Stimulated activated CD4-positive, alpha-beta T cell treated with anti-CD3 and anti-CD28 coated beads, Interleukin-15, amount 100 ng/mL, for 48 hours (primary cell): Measurements from ENCODE around the gene MYO1E.

Experiments
- DNase-seq, 2 donors: peaks; one replicate each; pipeline ENCODE4 v3.0.0-alpha.2; 2020; ENCODE audit warnings: low read depth in 2 of 2

MYO1E gene

GRCh38 chr15:59196416-59196815 is 176.3 kb downstream of the MYO1E start:
- DNase-seq, result no peak

DNA sequence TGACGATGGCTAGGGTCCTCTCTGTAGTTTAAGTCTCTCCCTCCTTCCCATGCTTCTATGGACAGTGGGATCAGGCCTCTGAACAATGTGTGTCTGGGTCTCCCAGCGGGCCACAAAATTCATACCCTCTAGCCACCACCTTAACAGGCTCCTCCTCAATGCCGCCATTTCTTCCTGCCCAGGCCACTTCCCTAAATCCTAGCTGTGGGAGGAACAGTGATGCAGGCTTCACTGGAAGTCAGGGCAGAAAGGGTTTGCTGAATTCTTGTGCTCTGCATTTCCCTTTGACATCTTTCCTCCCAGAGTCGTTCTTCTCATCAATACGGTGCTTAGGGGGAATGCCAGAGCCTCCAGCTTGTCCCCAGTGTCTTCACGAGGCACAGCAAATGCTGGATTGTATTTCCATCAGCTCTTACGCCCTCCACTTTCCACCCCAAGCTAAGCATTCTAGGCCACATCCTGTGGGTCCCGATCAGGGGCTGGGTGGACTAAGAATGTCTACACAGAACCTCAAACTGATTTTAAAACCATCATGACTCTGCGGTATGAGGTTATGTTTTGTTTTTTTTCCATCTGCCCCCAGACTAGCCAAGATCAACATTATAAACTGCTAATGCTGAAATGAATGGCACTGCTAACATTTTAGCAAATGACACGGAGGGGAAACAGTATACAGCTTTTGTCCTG is 177.9 kb downstream of the MYO1E start:
- no peak for DNase-seq

GRCh38 chr15:59191855-59192237 is 180.8 kb downstream of the MYO1E start:
- DNase-seq, result no peak

- no peak for DNase-seq
Measured at GRCh38 chr15:59190291-59190690, 182.4 kb downstream of the MYO1E start.

- DNase-seq, result no peak
Measured at GRCh38 chr15:59189241-59189640, 183.4 kb downstream of the MYO1E start.

GRCh38 chr15:59186501-59186900 is 186.2 kb downstream of the MYO1E start:
- DNase-seq, result no peak

DNA sequence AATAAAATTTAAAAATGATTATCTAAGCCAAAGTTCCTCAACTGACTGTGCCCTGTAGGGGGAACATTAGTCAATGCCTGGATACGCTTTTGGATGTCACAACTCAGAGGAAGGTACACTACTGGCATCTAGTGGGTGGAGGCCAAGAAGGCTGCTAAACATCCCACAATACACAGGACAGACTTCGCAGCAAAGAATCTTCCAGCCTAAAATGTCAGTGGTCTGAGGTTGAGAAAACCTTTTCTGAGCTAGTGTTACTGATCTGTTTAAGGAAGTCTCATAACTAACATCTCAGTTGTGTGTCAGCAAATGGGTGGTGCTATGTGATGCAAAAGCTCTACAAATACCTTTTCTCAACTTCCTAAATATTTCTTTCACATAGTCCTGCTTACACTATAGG is 186.9 kb downstream of the MYO1E start:
- no peak for DNase-seq

GRCh38 chr15:59180945-59181600 is 191.6 kb downstream of the MYO1E start:
- no peak for DNase-seq

GRCh38 chr15:59179717-59180116 is 193.0 kb downstream of the MYO1E start:
- no peak for DNase-seq

DNA sequence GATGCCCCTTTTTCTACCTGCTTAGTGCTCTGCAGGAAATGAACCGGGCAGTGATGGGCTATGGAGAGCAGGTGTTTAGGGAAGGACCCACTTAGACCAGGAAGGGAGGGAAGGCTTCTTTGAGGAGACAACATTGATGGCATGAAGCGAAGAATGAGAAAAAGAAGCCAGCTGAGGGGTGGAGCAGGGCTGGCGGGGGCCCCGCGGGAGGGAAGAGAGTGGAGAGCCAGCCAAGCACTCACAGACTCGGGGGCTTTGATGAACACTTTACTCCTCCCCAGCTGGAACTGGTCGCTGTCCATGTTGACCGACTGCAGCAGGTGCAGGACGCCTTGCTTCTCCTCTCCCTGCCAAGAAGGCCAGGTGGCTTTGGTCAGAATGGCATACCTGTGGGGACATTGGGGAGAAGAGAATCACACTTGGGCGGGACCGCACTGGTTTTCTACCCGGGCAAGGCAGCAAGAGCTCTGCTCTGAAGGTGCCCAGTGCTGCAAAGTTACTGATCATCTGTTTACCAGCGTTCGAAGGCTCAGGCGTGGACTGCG is 194.4 kb downstream of the MYO1E start:
- DNase-seq, result no peak

GRCh38 chr15:59177317-59177660 is 195.4 kb downstream of the MYO1E start:
- DNase-seq, result no peak

GRCh38 chr15:59176653-59177316 is 195.9 kb downstream of the MYO1E start:
- DNase-seq, result no peak

DNA sequence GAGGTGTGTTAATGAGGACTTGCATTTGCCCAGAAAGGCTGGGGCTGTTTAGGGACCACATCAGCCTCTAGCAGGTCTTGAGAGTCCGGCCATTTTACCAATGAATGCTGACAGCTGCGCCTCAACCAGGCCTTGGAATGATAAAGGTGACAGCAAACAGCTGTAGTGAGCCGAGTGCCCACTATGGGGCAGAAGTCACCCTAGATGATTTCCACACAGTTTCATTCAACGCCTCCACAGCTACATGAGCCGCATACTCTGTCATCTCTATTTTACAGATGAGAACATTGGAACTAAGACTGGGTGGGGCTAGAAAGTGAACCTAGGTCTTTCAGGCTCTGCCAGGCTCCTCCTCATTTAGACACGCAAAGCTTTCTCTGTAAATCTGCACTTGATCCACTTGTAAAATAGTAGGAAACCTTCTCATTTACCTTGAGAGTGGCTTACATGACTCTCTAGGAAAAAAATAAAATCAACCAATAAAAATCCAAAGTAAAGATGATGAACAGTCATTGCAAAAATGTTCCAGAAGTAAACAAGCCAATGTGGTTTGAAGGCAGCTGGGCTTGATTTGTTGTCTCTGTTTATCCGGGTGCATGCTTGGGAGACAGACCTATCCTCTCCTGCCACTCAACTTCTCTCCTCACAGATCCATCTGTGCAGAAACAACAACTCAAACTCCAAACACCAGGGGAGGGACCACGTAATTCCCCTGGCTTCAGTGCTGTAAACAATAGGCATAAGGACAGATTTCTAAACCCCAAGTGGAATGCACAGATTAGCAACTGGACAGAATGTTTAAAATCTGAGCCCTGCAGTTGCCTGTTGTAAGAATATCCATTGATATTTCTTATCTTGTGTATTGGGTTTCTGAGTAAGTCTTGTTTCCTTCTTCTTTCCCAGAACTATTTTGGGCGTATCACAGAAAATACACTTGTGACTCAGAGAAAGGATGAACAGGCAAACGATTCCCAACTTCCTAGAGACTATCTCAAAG is 197.5 kb downstream of the MYO1E start:
- peak; percentile 8 to 36 for DNase-seq

GRCh38 chr15:59174151-59174834 is 198.4 kb downstream of the MYO1E start:
- no peak for DNase-seq

DNA sequence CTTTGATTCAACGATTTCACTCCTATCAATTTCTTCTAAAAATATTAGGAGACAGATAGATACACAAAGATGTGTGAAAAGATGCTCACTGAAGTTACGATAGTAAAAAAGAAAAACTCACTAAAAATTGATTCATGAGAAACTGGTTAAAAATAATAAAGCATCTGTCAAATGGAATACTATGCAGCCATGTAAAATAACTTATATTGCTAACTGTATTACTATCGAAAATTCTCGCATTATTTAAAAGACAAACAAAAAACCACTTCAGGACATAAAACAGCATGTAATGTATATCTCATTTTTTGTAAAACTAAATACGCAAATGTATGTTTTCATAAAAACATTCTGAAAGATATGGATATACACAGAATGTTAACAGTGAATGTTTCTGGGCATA is 199.5 kb downstream of the MYO1E start:
- no peak for DNase-seq

DNA sequence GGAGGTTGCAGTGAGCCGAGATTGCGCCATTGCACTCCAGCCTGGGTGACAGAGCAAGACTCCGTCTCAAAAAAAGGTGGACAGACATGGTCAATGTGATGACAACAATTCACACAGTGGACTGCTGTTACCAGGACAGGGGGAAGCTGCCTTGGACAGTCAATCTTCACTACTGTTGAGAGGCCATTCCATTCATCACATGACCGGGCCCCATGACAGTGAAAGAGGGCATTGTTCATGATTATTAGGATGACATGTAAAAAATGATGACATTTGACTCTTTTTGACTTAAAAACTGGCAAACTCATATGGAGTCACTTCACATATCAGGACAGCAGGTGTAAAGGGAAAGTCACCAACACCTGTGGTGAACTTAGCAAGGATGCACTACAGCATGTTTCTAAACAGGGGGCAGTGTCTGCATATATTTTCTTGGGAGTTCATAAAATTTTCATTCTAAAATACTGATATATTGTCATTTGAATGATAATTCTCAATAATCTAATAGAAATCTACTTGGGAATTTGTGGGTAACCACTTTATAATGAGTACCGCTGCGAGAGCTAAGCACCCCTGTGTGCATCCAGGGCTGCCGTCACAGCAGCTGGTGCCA is 200.3 kb downstream of the MYO1E start:
- DNase-seq, result no peak

- DNase-seq, result no peak
Measured at GRCh38 chr15:59171067-59171397, 201.6 kb downstream of the MYO1E start.

DNA sequence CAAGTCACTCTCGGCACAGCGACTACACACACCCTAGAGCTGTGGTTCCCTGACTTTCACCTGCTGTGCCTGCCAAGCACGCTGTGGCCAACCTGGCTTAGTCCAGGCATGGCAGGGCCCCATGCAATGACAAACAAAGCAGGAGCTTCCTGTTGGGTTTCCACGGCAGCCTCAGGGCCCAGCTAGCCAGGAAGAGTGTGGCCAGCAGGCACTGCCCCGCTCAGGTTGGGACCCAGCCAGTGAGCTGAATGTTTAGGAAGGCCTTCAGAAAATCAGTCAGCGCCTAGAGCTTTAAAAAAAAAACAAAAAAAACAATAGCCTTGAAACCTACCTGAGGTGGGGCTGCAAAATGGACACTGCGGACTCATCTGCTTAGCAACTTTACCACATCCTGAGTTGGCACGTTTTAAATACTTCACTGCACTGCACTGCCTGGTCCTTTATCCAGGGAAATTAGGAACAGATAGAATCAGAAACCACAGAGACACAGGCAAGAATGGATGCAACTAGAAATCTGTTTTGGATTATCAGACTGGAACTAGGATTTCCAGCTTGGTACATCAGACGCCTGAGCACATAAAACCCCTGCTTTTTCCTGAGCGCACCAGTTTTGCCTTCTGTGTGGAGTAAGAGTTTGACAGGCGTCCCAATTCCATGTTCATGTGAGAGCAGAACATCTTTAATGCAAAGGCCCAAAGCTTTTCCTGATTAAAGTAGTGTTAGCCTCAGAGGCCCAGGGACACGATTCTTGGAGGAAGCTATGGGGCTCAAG is 202.2 kb downstream of the MYO1E start:
- no peak for DNase-seq

DNA sequence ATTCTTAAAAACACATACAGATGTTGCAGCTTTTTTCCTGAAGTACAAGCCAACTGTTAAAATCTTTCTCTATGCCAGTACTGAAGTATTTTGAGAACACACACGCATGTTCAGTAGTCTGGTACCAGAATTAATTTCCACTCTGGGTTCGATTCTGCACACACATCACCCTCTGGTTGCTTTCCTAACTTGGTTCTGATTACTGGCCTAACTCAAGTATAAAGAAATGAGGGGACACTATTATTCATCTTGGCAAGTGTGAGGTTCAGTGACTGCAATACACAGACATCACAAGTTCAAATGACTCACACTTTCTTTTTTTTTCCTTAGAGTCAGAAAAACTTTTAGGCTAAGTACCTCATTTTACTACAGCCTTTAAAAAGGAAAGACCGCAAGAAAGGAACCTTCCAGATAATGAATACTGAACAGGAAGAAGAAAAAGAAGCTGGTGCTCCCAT is 203.4 kb downstream of the MYO1E start:
- no peak for DNase-seq

DNA sequence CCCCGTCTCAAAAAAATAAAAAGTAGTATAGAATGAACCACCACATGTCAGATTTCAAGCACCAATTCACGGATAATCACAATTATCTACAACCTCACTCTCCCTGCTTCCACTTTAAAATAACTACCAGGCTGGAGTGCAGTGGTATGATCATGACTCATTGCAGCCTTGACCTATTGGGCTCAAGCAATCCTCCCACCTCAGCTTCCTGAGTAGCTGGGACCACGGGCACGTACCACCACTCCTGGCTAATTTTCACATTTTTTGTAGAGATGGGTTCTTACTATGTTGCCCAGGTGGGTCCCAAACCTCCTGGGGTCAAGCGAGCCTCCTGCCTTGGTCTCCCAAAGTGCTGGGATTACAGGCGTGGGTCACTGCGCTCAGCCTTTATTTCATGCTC is 204.1 kb downstream of the MYO1E start:
- DNase-seq, result no peak
